Measurements from ENCODE around the gene CRACR2A.

The CRACR2A gene

DNA sequence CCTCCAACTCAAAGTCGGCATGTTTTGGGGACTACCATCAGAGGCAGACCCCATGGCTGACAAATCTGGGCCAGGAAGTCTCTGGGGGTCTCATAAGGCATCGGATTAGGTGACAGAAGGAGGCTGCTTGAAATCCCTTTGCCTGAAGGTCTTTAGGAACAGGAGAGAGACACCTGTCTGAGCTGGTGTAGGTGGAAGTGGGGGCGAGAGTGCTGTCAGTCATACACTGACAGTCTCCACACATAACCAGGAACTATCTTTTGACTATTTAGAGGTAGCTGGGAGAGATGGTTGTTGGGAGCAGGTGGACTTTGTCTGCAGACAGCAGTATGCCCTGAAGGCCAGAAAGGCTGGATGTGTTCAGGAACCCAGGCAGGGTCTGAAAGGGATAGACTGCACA, 163.2 kb downstream of the CRACR2A start:
- DNase-seq (ENCODE audit: low read depth) = no peak
- no peak overlapping the region for H3K4me3 ChIP-seq (ENCODE audit: low read depth, low read length)
- TF ChIP-seq CTCF (IDR thresholded peaks at IDR 0.05; ENCODE audit: insufficient read depth, low read depth, low read length, missing control alignments) = no peak

DNA sequence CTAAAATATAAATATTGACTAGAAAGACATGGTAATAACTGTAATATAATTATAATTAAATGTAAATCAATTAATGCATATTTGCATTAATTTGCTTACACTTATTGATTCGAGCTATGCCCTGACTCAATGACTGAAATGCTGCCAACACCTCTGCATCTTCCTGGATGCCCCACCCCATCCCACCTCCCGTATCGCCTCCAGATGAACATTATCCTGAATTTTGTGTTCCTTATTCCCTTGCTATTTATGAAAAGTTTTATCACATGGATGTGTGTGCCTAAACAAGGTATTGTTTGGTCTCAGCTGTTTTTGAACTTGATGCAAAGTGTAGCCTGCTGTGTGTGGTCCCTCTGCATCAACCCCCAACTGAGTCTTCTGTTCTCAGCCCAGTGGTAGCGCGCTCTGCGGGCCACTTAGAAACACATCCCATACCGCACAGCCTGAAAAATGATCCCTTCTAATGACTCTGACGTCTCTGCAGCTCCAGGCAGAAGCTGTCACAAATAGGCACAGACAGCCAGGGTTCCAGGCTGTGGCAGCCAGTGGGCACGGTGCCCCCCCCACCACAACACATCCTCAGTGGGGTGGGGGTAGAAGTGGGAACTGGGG, 165.4 kb downstream of the CRACR2A start:
- no peak for TF ChIP-seq CTCF (IDR thresholded peaks at IDR 0.05; ENCODE audit: insufficient read depth, low read depth, low read length, missing control alignments)
- no peak overlapping the region for H3K4me3 ChIP-seq (ENCODE audit: low read depth, low read length)
- DNase-seq (ENCODE audit: low read depth) = no peak

DNA sequence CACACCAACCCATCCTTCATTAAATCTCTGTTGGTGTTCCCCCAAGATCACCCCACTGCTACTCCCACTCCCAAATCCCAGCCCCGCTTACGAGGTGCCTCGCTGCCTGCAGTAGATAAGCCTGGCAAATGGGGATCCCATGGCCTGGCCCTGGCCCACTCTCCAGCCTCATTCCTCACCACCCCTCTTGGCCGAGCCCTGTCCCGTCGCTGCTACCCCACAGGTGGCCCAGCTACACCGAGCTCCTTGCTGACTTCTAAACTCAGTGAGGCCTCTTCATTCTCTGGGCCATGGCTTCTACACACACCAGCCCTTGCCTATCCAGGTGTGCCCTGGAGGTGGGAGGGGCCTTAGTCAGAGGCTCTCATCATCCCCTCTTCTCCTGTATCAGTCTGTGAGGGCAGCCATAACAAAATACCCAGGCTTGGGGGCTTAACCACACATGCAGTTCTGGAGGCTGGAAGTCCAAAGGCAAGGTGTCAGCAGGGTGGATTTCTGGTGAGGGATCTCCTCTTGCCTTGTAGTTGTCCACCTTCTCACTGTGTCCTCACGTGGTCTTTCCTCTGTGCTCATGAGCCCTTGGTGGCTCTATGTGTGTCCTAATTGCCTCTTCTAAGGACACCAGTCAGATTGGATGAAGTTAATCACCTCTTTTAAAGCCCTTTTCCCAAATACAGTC, 169.1 kb downstream of the CRACR2A start:
- no peak for DNase-seq (ENCODE audit: low read depth)

GRCh38 chr12:3580094-3580749, 172.7 kb downstream of the CRACR2A start:
- no peak overlapping the region for H3K4me3 ChIP-seq (ENCODE audit: low read depth, low read length)
- no peak for TF ChIP-seq CTCF (IDR thresholded peaks at IDR 0.05; ENCODE audit: insufficient read depth, low read depth, low read length, missing control alignments)
- no peak for DNase-seq (ENCODE audit: low read depth)

More for the DNA sequence above, 169.1 kb downstream of the CRACR2A start:
- no peak overlapping the region for H3K4me3 ChIP-seq (ENCODE audit: low read depth, low read length)
- no peak for TF ChIP-seq CTCF (IDR thresholded peaks at IDR 0.05; ENCODE audit: insufficient read depth, low read depth, low read length, missing control alignments)

DNA sequence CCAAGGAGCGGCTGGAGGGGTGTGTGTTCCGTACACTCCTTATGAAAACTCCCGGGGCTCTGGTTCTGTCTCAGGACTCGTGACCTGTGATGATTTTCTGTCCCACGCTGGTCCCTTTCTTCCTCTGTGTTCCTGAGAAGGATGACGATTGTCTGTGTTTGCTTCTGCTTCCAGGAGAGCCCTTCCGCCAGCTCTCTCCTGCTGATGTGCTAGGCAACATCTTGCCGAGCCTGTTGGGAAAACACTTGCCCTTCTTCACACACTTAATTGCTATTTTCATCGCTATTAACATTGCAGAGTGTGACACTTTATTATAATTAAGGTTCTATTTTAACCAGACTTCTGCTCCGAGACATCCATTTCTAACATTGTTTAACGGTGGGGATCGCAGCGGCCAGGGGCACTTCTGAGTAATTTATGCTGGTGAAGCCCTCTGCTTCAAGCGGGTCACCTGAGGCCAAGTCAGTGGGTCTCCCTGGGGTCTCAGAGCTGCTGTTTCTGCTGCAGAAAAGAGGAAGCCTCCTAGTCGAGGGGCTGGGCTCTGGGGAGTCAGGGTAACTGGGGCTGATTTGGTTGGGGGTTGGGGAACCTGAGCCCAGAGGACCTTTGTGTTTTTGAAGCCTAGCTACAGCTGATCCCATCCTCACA, 173.3 kb downstream of the CRACR2A start:
- no peak for TF ChIP-seq CTCF (IDR thresholded peaks at IDR 0.05; ENCODE audit: insufficient read depth, low read depth, low read length, missing control alignments)
- no peak for DNase-seq (ENCODE audit: low read depth)
- no peak overlapping the region for H3K4me3 ChIP-seq (ENCODE audit: low read depth, low read length)

GRCh38 chr12:3578557-3578956, 174.4 kb downstream of the CRACR2A start:
- DNase-seq (ENCODE audit: low read depth) = no peak
- H3K4me3 ChIP-seq (ENCODE audit: low read depth, low read length) = no peak overlapping the region
- no peak for TF ChIP-seq CTCF (IDR thresholded peaks at IDR 0.05; ENCODE audit: insufficient read depth, low read depth, low read length, missing control alignments)
